ENCODE results near the gene ZFAND3.

- TF ChIP-seq POLR2A (IDR thresholded peaks at IDR 0.05; ENCODE audit: low read depth, low read length) (no peak), TAF1 (IDR thresholded peaks at IDR 0.05; ENCODE audit: borderline replicate concordance, low read depth, low read length) (no peak)
Observed at GRCh38 chr6:38039502-38039901, 220.0 kb downstream of the ZFAND3 start.
